G401.6 (cell line): ENCODE results near the gene PDZD2.
"Not testable (repeated sequence)": the region's sequence is repeated elsewhere in the genome, so short reads cannot be mapped to it uniquely, and the experiment has no call there.

ENCODE experiments used
- FAIRE-seq: peaks from 2 replicates; lab custom pipeline; 2012; peaks lifted over from hg19 to GRCh38; lab: Jason Lieb, UNC

Gene PDZD2

DNA sequence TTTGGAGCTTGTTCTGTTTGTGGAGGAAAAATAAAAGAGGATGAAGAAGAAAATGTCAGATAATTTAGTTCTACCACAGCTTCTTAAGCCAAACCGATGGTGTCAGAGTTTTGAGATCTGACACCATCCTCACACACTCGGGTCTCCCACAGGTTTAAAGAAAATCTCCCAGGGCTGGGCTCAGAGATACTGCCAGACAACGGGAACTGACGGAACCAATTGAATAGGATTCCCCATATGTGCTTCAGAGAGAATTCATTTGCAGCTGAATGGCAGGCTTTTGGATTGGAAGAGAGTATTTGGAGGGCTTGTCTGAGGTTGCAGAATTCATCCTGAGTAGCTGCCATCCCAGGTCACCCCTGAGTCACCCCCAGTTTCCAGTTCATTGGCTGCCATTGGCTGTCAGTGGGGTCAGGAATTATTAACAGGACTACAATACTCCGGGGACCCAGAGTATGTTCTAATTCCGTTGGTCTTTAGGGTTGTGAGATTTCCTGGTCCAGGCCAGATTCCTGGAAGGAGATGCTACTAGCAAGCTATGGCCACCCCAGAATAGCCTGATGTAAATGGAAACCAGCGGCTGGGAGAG lies 131.3 kb downstream of the PDZD2 start:
- FAIRE-seq = no peak

DNA sequence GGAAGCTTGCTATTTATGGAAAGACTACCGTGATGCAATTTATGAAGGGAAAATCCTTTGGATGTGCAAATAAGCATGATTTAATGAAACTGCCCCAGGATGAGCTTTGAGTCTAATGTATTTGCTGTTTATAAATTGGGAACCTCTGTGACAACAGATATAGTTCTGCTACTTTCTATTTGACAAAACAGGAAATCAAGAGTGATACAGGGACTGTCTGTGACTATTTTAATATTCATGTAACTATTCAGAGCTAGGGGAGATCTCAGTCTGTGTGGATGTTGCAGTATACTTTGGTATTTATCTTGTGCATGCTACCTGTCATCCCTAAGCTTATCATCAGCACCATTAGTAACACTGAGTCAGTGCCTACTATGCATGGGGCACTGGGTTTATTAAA lies 132.1 kb downstream of the PDZD2 start:
- FAIRE-seq = no peak

DNA sequence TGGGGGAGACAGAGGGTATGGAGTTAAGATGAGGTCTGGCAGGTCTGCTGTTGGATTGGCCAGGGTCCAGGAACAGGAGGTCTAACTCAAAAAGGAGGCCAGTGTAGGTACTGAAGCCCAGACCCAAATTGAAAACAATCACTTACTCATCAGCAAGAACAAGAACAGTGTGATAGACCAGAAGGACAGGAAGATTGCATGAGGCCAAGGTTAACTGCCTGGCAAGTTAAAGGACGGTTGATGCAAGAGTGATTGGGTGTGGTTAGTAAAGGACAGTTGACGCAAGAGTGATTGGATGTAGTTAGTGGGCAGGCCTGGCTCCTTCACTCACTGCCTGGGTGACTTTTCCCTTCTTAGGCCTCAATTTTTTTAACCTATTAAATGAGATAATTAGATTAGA lies 132.6 kb downstream of the PDZD2 start:
- FAIRE-seq = no peak

DNA sequence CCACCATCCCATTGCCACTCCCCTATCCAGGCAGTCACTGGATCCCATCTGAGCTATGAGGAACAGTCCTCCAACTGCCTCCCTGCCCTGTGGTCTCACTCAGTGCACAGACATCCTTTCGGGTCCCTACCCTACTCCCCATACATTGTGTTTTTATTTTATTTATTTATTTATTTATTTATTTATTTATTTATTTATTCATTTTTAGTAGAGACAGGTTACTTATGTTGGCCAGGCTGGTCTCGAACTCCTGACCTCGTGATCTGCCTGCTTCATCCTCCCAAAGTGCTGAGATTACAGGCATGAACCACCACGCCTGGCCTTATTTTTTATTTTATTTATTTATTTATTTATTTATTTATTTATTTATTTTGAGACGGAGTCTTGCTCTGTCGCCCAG lies 137.4 kb downstream of the PDZD2 start:
- not testable (repeated sequence) for FAIRE-seq

DNA sequence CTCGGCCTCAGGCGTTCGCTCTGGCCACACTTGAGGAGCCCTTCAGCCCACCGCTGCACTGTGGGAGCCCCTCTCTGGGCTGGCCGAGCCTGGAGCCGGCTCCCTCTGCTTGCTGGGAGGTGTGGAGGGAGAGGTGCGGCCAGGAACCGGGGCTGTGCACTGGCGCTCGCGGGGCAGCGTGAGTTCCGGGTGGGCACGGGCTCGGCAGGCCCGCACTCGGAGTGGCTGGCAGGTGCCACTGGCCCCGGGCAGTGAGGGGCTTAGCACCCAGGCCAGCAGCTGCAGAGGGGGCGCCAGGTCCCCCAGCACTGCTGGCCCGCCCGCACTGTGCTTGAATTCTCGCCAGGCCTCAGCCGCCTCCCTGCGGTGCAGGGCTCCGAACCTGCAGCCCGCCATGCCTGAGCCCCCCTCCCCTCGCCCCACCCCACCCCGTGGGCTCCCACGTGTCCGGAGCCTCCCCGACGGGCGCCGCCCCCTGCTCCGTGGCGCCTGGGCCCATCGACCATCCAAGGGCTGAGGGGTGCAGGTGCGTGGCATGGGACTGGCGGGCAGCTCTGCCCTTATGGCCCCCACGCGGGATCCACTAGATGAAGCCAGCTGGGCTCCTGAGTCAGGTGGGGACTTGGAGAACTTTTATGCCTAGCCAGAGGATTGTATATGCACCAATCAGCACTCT lies 138.2 kb downstream of the PDZD2 start:
- no peak for FAIRE-seq

DNA sequence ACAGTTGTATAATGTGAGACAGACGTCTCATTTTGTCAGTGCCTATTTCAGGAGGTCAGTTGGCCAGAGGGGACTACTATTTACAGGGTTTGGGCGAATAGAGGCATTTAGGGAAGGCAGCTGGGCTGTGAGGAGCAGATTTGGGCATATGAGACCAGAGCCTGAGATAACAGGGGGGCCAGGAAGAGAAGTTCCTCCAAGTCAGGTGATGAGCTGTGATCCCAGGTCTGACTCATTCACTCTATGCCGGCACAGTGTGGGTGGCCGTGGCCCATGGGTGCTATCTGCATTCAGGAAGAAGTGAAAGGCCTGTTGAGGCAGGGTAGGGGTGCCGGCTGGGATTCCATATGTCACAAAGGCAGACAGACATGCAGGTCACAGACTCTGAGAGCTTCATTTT lies 142.8 kb downstream of the PDZD2 start:
- FAIRE-seq = no peak

DNA sequence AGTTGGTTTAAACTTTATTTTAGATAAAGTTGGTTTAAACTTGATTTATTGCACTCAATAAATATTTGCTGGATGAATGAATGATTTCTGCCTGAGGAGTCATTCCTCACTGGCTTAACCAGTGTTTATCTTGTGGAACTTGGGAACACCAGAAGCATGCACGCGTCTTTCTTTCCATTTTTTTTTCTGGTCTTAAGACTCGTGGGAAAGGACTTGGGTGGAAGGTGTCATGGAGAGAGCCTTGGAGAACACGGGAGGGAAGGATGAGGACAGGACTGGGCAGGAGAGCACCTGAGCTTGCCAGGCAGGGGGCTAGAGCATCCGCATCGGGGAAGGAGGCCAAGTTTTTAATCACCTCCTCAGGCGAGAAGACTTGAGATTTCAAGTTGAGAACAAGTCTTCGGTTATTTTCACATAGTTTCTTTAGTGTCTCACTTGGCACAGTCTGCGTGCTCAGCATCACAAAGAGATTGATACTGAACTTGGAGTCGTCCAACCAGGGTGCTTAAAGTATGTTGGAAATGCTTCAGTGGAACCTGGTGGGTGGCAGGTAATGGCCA lies 144.2 kb downstream of the PDZD2 start:
- FAIRE-seq = no peak

DNA sequence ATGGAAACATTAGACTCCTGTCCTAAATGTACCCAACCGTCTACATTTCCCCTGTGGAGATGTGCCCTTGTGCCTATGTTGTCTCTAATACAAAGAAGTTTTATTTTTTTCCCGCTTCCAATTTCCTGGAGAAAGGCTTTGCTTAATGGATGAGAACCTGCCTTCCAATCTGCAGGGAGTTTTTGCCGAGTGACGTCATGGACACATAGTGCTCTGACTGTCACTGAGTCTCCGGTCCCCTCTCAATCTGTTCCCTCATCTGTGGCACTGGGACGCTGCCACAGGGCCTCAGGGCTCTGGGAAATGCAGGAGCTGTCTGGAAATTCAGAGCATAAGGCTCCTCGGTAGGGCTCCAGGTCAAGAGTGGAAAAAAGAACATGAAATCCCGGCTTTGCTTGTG lies 144.8 kb downstream of the PDZD2 start:
- no peak for FAIRE-seq

DNA sequence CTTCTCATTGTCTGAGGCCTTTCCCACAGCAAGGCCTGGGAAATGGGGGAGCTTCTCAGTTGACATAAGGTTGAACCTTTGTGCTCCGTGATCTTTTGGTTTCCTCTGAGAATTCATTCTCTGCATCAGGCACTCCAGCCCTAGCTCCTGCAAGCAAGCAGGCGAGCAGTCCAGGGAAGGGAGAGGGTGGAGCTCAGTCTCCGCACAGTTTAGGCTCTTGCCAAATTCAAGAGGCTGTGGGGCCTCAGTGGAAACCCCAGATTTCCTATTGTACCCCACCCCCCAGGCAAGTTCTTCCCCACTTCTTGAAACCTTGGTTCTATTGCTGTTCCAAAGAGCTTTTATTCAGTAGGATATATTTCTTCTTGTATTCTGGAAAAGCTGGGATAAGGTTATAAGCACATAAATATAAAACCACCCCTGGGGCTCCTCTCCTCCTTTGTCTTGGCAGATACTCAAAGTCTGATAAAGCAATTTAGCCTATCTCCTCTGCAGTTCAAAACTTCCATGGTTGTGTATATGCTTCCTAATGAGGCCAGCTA lies 147.2 kb downstream of the PDZD2 start:
- no peak for FAIRE-seq

DNA sequence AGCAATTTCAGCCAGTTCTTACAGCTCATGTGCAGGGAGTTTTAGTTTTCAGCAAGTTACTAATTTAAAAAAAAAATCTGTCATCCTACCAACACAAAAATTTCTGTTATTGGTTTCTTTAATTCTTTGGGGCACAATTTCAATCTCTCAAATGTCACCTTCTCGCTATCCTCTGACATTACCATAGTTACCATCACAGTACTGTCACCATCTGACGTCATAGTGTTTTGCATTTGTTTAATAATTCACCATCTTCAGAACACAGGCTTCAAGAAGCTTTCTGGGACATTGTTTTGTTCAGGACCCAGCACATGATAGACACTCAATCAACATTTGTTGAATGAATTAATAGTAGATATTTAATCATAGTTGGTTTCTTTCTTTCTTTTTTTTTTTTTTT lies 155.1 kb downstream of the PDZD2 start:
- FAIRE-seq = no peak

DNA sequence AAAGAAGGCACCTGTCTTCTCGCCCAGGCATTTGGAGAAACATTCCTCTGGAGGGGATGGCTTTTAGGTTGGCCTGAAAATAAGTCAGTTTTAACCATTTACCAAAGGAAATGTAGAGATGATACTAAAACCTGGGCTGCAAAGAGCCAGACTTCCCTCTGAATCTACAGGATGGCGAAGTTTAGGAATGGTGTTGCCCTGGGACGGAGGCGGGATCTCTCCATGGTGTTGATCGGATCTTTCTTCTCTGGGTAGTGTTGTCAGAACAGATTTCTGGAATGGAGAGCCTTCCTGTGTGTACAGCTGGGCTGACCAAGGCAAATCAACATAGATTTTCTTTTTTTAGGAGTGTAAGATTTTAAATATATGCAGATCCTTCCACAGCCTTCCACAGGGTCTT lies 159.2 kb downstream of the PDZD2 start:
- FAIRE-seq = no peak

DNA sequence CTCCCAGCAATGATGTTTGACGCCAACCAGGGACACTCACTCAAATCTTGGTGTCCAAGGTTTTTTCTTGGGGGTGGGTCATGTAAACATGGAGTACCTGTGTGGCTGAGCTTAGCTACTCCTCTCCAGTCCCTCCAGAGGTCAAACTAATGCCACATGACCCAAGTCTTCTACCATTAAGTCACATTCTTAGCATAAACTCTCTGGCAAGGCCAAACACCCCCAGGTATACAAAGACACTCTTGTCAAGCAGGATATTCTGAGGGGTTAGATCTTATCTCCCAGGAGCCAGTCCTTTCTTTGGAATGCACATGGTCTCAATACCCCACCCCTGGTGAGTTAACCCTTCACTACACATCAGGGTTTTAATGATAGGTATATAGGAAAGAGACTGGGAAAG lies 161.4 kb downstream of the PDZD2 start:
- no peak for FAIRE-seq

DNA sequence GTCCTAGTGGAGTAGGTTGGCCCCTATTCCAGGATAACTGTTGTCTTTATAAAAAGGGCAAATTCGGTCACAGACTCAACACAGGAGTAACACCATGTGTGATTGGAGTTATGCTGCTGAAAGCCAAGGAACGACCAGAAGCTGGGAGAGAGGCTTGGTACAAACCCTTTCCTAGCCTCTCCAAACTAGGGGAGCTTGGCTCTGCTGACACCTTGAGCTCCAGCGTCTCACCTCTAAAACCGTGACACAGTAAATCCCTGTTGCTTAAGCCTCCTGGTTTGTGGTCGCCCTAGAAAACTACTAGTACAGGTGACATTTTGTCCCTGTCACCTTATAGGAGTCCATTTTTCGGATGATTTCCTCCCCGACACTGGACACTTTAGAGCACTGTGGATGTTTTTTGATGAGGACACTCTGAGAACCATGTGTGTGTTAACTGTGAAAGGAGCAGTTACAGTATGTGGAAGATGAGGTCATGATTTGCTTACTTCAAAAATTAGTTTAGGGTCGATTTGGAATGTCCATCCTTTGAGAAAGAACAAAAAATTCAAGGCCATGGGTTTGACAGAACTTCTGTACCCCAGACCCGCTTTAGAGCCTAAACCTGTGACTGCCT lies 167.0 kb downstream of the PDZD2 start:
- no peak for FAIRE-seq

DNA sequence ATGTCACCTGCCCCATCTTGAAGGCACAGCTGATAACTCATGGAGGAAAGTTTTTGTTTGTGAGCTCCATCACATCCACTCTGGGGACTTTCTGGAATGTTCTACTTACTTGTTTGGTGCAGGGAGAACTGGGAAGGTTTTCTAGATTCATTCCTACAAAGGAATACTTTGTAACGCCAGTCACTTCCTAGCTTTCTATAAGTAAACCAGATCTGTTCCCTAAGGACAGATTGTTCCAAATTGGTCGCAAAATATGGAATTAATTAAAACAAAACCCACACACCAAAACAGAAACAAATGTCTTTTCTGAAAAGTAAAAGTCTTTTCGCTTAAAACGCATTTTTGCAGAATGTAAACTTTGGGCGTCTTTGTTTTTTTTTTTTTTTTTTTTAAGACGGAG lies 167.6 kb downstream of the PDZD2 start:
- FAIRE-seq = no peak

DNA sequence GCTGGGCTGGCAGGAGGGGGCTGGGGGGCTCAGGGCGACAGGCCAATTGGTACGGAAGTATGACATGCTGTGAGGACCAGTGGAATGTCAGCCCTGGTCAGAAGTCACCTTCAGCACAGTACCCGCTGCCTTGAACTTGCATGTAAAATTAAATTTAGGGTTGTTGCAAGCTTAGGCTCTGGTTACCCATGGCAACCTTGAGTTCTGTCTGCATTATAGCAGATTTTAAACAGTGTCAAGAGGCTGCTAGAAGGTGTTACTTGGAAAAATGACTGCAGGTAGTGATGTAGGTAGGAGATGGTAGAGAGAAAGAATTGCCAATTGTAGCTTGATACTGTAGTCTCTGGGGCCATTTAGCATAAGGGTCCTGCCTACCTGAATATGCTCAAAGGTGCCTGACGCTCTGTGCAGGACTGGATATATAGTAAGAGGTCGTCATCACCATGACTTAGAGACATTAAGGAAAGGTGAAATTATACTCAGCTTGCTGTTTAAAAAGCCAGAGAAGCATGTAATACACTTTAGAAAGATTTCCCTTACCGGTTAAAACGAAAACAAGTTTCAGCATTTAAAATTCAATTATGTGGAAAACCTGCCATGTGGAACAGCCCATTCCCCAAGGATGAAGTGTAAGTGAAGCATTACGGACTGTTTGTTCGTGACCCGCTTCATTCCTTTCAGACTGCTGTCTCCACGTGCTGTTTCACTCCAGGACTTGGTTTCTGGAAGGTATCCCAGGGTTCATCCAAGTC lies 169.0 kb downstream of the PDZD2 start:
- no peak for FAIRE-seq

DNA sequence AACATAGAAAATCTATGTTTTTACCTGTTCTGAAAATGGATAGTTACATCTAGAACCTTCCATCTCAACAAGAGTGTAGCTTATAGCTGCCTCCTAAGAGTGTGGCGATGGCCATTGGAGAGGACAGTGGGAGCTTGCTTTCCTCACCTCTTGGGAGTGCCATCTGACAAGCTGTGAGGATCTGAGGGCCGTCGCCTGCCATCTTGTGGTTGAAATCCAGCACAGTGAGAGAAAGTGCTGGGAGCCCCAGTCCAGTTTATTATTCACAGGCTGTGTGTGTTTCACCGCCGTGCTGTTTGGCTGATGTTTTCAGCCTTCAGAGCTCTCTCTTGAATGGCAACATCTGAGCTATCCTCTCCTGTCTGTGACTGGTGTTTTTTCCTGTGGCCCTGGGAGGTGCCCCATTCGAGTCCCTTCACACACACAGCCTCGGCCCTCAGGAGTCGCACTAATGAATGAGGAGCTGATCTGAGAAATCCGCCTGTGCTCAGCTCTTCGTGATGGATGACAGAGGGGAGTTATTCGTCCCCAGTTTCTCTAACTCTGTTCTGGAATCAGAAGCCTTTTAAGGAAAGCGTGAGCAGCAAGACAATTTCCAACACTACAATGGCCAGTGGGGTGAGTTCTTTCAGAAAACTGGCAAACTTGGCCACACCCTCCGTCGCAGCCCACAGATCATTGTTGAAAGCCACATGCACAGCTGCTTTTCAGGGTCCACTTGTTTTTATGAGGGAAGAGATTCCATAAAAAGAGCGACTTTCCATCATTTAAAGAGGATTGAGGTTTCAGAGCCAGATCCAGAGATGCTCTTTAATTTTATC lies 170.3 kb downstream of the PDZD2 start:
- peak; percentile 77 for FAIRE-seq

DNA sequence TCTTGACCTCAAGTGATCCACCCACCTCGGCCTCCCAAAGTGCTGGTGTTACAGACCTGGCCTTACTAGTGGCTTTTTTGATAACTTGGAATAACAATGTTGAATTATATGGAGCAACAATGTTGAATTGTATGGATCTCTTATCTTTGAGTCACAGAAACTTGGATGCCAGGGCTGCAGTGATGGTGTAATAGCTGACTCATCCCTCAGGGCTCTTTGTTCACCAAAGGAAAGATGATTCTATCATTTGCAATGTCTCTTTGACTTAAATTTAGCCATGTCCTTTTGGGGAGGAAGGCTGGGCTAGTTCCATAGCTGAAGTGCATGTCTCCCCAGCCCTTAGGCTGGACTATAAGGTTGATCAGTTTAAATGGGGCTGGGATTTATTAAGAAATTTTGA lies 172.3 kb downstream of the PDZD2 start:
- no peak for FAIRE-seq

DNA sequence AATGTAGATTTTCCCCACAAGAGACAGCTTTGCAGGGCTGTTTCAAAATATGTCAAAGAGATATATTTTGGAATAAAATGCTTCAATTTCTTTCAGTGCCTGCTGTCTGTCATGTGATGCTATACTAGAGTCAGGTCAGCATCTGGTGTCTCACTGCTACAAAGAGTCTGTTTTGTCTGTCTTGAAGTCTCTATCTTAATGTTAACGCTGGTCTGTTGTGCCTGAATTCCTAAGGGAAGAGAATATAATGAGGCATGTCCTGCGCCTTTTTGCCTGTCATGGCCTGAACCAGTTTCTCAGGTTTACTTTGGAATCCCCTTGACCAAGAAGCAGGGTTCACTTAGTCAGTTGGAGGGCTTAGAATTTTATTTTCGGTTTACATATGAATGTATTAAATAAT lies 176.4 kb downstream of the PDZD2 start:
- FAIRE-seq = no peak

DNA sequence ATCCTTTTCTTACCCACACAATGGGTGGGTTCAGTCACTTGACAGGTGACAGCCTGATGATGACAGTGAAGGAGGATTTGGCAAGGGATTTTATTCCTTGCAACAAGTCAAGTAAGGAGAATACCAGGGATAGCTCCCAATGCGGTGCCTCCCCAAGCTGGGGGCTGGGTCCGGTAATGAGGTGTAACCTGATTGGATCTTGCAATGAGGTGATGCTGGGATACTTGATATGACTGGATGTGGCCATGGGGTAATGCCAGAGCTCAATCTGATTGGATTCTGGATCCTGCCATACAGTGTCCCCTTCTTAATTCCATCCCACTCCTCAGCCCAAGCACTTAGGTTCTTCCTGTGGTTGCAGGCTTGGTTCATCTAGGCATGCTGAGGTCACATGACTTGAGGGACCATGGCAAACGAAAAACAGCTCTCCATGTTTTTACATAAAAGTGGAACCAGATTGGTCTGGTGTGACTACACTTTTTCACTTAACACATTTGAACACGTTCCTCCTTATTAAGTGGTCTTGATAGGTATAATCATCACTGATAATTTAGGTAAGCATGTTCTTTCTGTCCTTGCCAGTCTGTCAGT lies 181.1 kb downstream of the PDZD2 start:
- FAIRE-seq = no peak

DNA sequence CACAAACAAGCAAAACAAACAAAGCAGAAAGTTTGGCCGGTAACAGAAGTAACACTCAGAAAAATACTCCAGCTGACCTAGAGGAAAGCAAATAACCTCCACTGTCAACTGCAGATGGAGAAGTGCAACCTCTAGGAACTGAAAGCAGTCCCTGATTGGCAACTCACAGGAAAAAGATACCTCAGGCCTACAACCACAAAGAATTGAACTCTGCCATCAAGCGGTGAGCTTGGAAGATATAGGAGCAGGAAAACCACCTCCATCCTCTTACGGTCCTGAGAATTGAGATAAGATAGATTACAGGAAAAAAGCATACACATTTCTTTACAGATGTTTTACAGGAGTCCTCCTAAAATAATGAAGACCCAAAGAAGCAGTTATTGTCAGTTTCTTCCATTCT lies 184.5 kb downstream of the PDZD2 start:
- no peak for FAIRE-seq

DNA sequence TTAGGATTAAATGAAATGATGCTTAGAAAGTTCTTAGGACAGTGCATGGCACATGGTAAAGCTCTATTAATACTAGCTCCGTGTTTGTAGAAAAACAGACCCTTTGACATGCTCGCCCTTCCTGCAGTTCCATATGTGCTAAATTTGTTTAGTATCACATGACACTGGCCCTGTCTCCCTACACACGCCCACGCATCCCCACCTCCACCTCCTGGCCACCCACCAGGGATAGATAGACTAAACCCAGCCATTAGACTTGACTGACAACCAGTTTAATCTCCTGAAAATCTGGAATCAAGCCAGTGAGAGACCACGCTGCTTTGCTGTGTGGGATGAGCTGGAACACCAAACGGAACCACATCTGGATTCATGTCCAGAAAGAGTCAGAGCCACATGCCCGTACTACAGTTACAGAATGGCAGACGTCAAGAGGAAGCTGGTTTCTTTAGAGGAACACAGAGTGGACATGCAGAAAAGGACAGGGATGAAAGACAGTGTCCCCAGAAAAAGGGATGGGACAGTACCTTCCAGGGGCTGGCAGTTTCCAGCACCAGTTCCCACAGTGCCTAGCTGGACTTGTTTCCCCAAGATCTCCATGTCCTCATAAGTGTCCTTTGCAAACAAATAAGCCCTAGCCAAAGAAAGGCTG lies 186.1 kb downstream of the PDZD2 start:
- no peak for FAIRE-seq
